Measurements from ENCODE around the gene PCGF5.
"Not testable (repeated sequence)": the region's sequence is repeated elsewhere in the genome, so short reads cannot be mapped to it uniquely, and the experiment has no call there.

Gene PCGF5

GRCh38 chr10:91210435-91210834 lies 10.0 kb upstream of the PCGF5 start:
- no peak for DNase-seq

- DNase-seq: no peak
Measured at GRCh38 chr10:91211675-91212074, 8.8 kb upstream of the PCGF5 start.

GRCh38 chr10:91214911-91215310 lies 5.6 kb upstream of the PCGF5 start:
- DNase-seq: no peak

- no peak for DNase-seq
Measured at GRCh38 chr10:91215384-91215783, 5.1 kb upstream of the PCGF5 start.

DNA sequence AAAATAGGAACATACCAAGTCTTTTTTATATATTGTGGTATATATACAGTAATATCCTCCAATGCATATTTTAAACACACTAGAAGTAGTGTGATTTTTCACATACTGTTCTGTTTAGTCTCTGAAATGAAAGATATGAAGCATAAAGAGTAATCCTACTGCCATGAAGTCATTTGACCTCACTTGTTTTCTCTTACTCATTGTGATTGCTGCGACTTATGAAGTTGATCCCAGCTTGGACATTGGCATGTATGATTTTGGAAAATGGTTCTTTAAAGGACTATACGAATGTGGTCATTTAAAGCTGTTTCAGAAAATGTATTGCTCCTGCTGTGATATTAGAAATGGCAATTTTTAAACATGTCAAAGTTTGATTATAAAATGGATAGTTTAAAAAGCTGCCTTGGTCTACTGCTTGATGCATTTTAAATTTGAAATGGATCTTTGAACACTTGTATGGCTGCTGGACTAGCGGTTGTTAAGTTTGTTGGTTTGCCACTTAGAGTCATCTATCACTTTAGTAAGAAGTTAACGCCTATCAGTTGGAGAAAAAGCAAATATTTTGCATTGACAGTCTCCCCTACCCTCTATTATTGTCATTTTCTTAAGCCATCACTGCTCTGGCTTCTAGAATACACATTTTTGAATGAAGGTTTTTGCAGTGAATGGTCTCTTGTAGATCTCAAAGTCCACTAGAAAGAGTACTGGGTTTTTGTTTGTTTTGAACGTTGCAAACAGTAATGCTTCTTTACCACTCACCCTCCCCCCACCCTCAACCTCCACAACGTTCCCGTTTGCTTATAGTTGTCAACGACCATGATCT lies 881 bp upstream of the PCGF5 start:
- no peak for DNase-seq

GRCh38 chr10:91220954-91221675 lies 652 bp downstream of the PCGF5 start:
- no peak for DNase-seq

- DNase-seq: no peak
Measured at GRCh38 chr10:91226093-91226492, 5.6 kb downstream of the PCGF5 start.

DNA sequence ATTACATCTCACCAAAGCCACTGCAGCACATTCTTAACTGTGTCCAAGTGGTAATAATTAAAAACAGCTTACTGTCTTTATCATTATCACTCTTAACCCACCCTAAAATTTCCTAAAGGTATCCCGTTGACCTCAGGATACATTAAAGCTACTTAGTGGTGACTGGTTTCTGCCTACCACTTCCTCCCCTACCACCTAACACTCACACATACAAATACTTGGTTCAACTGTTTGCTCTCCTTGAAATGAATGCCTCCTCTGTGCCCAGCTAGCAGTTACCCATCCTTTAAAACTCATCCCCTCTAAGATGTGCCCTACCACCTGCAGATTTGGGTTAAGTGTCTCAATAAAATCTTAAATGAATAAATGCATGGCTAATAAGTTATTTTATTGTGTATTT lies 7.1 kb downstream of the PCGF5 start:
- DNase-seq: no peak

DNA sequence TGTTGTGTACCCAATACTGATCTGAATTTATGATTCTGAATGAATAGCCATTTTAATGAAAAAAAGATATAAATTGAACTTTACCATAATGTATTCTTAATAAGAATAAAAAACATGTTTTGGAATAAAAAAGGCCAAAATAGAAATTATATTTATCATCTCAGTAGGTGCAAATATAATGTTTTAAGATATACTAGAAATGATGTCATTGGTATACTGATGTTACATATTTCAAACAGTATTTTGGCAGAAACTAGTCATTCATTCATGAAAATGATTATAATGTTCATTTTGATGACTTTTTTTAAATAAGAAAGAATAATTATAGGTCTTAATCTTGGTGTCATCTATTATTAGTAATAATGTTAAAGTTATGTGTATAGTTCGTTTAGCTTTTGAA lies 9.2 kb downstream of the PCGF5 start:
- no peak for DNase-seq

GRCh38 chr10:91238191-91238590 lies 17.7 kb downstream of the PCGF5 start:
- DNase-seq: no peak

- no peak for DNase-seq
Measured at GRCh38 chr10:91239789-91240188, 19.3 kb downstream of the PCGF5 start.

DNA sequence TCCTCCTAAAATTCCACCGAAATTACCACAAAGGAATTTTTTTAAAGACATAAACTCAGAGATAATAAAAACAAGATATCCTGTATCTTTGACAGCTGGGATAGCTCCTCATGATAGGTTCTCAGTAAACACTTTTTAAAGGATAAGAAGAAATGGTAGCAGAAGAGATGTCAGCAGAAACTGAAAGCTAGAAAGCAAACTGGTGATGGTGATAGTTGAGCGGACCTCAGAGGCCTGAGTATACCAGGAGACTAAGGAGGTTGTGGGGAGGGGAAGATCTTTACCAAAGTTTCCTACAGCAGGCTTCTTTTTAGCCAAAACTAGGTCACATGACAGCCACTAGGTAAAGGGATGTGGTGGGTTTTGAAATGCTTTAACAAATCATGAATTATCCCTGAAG lies 22.5 kb downstream of the PCGF5 start:
- DNase-seq: no peak

GRCh38 chr10:91247360-91248111 lies 27.1 kb downstream of the PCGF5 start:
- DNase-seq: no peak

DNA sequence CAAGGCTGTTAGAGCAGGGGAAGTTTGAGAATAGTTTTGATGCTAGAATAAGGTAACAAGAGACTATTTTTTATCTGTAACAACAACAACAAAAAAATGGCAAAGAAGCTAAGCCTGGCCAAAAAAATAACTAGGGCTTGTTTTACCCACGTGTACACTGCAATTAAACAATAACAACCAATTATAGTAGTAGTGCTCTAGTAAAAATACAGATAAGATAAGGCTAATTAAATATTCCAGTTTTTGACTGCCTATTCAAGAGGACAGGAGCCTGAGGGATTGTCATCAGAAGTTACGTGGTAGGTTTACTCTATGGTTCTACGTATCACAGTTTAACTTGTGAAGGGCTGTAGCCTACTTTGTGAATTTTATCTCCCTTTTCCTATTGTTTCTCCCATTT lies 29.2 kb downstream of the PCGF5 start:
- DNase-seq: no peak

DNA sequence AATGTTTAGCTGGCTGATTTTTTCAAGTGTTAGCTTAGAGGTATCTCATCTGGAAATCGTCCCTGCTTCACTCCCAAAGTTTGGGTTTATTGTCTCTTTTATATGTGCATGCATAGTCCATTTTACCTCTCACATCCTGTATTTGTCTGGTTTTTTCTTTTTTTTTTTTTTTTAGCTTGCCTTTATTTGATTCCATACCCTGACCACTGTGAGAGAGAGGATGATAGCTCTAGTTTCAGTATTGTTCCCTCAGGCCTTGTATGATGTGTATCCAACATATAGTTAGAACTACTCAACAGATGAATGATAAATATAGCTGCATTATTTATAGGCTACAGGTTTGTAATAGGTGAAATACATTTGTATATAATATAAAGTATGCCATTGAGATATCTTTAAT lies 29.9 kb downstream of the PCGF5 start:
- no peak for DNase-seq

- peak; percentile 44 for DNase-seq
Measured at GRCh38 chr10:91251430-91252056, 31.1 kb downstream of the PCGF5 start.

DNA sequence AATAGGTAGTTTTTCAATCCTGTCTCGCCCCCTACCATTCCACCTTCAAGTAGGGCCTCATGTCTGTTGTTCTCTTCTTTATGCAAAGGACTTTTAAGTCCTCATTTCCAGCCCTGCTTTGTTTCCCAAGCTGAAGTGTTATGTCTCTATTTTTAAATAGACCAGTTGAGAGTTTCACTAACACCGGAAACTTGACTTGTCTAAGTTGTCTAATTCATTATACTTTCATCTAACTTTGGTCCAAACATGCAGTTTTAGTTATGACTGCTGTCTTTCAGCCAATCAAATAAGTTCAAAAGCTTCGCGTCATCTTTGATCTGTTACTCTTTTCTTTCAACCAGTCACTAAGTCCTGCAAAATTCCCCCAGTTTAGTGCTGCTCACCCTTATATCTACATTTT lies 32.8 kb downstream of the PCGF5 start:
- DNase-seq: no peak

DNA sequence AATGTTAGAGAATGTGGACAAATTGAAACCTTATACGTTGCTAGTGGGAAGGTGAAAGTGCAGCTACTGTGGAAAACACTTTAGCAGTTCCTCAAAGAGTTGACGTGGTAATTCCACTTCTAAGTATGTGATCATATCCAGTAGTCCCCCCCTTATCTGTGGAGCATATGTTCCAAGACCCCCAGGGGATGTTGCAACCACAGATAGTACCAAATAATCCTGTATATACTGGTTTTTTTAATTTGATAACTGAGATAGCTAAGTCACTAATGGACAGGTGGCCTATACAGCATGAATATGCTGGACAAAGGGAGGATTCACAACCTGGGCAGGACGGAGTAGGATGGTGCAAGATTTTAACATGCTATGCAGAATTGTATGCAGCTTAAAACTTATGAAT lies 36.8 kb downstream of the PCGF5 start:
- DNase-seq: no peak

DNA sequence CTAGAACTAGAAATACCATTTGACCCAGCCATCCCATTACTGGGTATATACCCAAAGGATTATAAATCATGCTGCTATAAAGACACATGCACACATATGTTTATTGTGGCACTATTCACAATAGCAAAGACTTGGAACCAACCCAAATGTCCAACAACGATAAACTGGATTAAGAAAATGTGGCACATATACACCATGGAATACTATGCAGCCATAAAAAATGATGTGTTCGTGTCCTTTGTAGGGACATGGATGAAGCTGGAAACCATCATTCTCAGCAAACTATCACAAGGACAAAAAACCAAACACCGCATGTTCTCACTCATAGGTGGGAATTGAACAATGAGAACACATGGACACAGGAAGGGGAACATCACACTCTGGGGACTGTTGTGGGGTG lies 40.0 kb downstream of the PCGF5 start:
- DNase-seq: not testable (repeated sequence)

- no peak for DNase-seq
Measured at GRCh38 chr10:91271886-91272285, 51.4 kb downstream of the PCGF5 start.

- DNase-seq: no peak
Measured at GRCh38 chr10:91284486-91285090, 64.1 kb downstream of the PCGF5 start.

DNA sequence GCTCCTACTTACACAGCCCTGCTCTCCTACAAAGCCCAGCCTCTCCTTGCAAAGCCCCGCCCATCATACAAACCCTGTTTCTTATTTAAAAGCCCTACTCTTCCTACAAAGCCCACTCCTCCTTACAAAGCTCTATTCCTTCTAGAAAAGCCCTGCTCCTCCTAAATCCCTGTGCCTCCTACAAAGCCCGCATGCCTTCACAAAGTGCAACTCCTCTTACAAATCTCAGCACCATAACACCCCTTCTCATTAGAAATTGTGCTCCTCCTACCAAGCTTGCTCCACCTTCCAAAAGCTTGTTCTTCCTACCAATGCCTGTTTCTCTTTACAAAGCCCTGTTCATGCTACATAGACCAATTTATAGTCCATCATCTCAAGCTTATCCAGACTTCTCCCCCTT lies 66.1 kb downstream of the PCGF5 start:
- DNase-seq: no peak

- DNase-seq: no peak
Measured at GRCh38 chr10:91287276-91287675, 66.8 kb downstream of the PCGF5 start.

Data from activated T-cell treated with anti-CD3 and anti-CD28 coated beads, Interleukin-2, amount 50 U/mL, for 1 hour (primary cell).